ENCODE results near the gene ALDH9A1. TPM values are rescaled to one million over a fixed set of nuclear protein-coding genes. Genes with fewer than 3 reads are reported as not detected.
"Not testable (repeated sequence)": the region's sequence is repeated elsewhere in the genome, so short reads cannot be mapped to it uniquely, and the experiment has no call there.

The ALDH9A1 gene
- total RNA-seq, 1 donor from 2014 or later = 84.0 TPM

DNA sequence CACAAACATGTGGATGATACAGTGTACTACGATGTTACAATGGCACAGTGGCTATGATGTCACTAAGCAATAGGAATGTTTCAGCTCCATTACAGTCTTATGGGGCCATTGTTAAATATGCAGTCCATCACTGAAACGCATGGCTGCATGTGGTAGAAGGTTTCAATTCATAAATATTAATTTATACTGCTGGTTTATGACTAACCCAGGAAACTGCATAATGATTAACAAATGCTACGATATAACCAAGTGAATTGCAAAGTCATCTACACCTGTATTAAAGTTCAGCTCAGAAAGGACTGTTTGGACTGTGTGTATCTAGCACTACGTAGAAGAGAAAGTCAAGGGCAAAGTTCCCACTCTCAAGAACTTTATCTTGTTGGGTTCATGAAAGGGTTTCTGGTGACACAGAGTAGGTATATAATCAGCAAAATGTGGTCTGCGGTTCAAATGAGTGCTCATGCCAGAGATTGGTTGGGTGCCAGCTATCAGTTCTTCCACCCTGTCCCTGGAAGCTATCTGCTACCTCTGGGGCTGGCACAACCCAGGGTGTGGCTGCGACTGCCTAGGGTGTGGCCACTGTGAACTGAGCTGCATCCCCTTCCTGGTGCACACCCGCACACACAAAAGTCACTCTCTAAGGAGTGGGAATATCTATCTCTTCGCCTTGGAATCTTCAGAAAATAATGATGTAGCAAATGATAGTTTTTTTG is 52.6 kb downstream of the ALDH9A1 start:
- DNase-seq = no peak

DNA sequence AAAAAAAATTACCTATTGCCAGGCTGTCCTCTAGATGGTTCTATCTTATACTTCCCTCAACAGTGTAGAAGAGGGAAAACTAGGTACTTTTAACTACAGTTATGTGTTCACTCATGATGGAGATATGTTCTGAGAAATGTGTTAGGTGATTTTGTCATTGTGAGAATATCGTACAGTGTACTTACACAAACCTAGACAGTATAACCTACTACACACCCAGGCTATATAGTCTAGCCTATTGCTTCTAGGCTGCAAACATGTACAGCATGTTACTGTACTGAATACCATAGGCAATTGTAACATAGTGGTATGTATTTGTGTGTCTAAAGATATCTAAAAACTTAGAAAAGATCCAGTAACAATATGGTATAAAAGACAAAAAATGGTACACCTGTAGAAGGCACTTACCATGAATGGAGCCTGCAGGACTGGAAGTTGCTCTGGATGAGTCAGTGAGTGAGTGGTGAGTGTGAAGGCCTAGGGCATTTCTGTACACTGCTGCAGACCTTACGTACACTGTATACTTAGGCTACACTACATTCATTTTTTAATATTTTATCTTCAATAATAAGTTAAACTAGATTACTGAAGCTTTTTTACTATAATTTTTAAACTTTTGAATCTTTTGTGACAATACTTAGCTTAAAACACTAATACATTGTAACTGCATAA is 54.2 kb downstream of the ALDH9A1 start:
- DNase-seq = no peak

DNA sequence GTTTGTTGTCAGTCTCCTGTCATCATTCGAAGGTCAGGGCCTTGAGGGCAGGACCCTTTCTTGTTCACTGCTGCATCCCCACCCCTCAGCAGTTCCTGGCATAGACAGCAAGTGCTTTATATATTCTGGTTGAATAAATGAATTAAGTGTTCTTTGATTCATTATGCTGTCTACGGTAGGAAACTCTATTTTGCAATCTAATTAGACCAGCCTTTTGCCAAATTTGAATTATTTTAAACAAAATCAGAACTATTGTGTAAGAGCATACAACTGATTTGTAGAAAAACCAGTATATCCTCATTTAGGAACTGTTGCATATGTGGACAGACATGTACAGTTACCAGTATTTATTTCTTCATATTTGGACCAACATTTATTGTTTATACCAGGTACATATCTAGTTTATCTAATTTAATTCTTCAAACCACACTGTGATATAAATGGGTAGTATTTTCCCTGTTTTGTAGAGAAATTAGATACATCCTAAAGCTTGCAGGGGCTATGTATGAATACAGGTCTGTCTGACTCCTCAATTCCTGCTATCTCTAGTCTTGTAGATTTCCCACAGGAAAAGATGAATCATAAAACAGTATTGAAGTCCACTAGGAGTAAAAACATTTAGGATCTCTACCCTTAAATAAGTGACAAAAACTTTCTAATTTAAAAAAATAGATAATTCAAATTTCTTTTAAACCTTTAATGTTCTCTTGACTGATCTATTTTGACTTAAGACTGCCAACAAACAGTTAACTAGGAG is 57.0 kb downstream of the ALDH9A1 start:
- DNase-seq = no peak

DNA sequence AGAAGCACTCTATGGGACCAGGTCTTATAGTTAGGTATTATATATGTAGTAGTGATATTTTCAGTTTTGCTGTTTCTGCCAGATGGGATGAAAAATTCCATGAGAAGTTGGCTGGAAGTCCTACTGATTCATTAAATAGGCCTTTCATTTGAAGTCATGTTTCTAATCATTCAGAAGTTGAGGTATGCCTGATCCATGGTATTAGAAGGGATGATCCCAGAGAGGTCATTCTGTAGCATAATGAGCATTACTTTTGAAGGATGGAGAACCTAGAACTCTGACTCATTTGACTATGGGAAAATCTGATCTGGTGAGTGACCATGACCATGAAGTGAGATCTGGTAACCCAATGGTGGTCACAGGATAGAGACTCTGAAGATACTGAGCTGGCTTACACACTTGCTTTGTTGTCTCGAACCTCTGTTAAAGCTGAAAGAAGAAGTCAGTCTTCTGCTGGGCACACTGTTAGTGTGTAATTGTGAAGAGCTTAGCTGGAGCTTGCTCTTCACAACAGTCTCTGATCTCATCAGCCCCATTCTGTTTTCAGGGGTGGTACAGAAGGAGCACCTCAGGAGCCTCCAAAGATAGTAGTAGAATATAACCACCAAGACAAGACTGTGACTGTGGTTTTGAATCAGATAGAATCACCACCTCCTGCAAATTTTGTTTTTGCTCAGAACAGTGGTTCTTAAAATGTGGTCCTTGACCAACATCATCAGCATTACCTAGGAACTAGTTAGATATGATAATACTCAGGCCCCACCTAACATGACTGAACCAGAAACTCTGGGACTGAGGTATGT is 58.3 kb downstream of the ALDH9A1 start:
- DNase-seq = no peak

DNA sequence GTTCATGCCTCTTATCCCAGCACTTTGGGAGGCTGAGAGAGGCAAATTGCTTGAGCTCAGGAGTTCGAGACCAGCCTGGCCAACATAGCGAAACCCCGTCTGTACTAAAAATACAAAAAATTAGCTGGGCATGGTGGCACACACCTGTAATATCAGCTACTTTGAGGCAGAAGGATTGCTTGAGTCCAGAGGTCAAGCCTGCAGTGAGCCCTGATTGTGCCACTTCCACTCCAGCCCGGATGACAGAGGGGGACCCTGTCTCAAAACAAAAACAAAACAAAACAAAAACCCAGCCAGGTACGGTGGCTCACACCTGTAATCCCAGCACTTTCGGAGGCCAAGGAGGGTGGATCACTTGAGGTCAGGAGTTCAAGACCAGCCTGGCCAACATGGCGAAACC is 60.2 kb downstream of the ALDH9A1 start:
- DNase-seq = not testable (repeated sequence)

DNA sequence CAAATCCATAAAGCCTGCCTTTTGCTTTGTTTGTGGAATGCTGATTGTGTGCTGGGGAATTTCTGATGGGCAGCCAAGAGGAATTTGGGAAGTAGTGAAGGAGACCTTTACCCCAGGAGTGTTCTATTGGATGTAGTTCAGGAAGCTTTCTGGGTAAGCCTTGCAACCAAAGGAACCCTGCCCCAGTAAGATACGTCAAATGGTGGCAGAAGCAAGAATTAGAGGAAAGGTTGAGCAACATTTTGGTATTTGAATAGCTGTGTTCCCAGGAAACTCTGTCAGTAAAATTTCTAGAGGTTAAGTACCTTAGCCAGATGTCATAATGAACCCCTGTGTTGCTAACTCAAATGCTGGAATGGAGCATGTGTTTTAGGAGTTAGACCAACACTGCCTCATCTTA is 60.9 kb downstream of the ALDH9A1 start:
- no peak for DNase-seq

DNA sequence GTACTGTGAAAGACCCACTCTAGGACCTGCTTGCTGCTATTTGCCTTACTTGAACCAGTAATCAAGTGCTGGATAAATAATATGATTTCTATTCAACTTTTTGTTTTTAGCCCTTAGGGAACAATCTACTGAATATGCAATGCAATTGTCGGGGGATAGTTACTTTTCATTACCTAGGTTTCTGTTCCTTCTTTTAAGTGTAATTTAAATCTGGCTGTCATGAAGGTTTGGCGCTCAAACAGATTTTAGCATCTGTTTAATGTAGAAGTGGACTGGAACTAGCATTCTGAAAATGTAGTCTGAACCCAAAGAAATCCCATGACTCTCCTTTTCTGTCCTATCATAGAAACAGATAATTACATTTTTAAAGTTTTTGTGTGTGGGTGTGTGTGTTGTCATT is 62.5 kb downstream of the ALDH9A1 start:
- no peak for DNase-seq

DNA sequence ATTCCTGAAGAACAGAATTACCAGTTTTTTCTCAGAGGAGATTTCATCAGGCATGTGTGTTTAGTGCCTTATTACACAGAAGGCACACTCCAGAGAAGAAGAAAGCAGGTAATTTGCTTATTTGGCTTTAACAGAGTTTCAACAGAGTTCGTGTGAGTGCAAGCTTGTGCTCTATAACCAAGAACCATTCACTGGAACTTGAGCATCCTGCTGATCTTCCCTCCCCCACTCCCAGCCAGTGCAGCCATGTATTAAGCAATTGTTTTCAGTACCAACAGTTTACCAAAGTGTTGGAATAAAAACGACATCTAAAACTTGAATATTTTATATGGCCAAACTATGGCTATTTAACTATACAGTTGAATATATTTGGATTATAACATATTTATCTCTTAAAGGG is 63.0 kb downstream of the ALDH9A1 start:
- no peak for DNase-seq

DNA sequence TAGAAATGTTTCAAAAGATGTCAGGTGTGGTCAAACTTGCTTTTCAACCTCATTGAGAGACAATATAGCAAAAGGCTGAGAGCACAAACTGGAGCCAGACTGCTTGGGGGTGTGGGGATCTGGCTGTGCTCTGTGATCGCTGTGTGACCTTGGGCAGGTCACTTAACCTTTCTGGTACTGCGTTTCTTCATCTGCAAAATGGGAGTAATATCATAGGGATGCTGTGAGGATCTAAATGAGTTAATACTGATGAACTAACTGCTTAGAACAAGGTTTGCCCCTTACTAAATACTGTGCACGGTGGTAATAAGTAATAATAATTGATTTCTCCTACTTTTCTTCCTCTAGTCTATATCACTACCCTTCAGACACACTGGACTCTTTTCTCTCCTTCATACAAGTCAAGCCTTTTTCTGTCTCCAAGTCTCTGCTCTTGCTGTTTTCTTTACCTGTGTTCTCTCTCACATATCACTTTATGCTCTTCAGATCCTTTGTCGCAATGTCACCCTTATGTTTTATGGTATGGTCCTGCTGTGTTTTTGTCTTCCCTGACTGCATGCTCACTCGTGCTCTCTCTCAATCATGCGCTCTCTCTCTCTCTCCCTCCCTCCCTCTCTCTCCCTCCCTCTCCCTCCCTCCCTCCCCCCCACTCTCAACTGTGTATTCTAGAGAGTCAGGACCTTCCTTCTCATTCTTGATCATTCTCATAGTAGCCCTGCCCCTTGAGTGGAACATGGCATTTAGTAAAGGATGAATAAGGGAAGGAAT is 64.0 kb downstream of the ALDH9A1 start:
- DNase-seq = no peak

DNA sequence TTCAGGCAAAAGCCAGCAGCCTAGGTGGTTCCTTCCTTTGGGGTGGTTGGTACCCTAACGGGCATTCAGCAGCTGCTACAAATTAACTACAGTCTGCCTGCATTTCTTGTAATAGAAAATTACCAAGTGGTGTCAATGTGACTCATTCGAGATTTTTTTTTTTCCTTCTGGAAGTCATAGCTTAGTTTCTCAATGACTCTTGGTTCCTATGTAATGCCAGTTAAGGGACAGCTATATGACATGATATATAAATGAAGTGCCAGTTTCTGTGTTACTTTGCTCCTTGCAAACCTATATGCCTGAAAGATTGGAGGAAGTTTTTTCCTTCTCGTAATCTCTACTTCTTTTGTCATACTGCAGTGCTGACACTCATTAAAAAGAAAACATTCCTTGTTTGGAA is 64.7 kb downstream of the ALDH9A1 start:
- DNase-seq = no peak

DNA sequence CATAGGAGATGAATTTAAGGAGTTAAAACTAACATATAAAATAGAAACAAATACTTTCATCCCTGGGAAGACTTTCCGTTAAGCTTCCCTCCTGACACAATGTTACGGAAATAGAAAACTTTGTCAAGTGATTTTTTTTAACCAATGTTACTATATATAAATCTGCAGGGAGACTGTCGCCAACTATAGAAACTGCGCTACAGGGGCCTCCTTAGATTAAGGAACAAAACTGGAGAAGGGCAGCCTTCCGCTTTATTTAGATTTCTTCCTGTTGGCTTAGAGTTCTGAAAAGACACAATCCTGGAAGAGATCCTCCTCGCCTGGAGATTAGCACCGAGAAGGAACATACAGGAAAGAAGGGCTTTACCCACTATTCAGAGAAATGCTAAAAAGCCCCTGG is 65.9 kb downstream of the ALDH9A1 start:
- DNase-seq = peak; percentile 53

DNA sequence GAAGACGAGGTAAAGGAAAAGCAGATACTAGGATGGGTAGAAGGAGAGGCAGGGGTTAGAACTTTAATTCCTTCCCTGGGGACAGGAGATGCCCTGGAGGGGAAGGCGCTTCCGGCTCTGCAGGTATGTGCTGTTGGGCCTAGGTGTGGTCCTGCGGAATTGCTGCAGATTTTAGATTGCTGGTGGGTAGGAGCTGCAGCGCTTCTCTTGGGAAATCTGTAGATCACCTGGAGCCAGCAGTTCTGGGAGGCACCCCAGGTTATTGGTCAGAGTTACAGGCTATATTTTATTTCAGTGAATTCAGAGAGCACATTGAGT is 66.3 kb downstream of the ALDH9A1 start:
- no peak for DNase-seq

DNA sequence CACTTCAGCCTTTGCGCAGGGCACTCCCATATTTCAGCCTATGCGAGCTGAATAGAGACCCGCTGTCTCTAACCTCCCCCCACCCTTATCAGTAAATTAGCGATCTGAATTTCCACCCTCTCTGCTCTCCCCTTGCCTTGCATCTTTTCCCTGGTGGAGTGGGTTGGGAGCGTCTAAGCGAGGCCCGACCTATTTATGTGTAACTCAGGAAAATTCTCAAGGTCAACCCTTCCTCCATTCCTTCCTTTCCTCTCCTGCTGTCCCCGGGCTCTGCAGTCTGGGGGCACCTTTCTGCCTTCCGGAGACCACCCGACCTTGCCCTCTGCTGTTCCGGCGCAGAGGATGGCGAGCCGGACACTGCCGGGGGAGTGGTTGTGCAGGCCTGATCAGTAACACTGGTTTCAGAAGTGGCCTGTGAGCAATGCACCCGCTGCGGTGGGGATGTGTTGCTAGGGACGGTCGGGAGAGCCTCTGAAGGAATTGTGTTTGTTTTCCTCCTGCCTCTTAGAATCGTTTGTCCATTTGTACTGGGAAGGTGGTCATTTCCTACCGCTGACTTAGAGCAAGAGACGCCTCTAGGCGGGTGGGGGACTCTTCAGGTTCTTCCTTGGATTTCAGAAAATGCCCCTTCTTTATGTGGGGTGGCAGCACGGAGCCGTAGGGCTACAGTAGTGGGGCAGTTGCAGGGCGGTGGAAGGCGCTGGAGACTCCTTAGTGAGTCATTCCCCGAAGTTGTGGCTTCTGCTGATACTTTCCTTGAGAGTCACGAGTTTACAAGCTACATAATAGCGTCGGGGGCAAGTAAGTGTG is 66.8 kb downstream of the ALDH9A1 start:
- peak; percentile 57 for DNase-seq

DNA sequence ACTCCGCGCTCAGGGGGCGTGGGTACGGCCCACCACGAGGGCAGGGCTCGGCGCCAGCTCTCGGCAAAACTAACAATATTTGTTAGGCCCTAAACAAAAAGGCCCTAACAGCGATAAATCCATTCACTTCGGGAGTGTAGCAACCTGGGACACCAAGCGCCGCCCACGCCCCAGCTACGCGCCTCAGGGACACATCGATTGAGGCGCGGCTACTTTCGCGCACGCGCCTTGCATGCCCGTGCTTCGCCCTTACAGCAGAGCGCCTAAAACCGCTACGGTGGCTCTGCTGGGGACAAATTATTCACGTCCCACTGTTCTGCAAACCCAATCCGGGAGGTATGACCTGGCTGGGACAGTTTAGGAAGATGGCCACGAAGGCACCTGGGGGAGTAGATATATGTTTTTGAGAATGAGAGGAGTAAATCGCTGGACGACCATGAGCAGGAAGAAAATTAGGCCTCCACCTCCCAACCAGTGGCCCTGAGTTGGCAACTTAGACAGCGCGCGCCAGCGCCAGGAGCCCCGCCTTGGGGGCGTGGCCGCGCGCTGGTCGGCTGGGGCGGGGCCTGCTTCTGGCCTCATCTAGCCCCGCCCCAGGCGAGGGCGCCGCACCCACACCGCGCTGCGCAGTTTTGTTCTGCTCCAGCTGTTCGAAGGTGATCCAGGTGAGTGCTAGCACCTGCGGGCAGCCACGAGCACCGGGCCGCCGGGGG is 67.6 kb downstream of the ALDH9A1 start, which contains the start of gene MGST3:
Gene MGST3 (plus strand): TSS at position 606 of the 713 bp plus-strand sequence. CDS start 18,614 bp downstream, outside the sequence.
- DNase-seq = peak; percentile 99

DNA sequence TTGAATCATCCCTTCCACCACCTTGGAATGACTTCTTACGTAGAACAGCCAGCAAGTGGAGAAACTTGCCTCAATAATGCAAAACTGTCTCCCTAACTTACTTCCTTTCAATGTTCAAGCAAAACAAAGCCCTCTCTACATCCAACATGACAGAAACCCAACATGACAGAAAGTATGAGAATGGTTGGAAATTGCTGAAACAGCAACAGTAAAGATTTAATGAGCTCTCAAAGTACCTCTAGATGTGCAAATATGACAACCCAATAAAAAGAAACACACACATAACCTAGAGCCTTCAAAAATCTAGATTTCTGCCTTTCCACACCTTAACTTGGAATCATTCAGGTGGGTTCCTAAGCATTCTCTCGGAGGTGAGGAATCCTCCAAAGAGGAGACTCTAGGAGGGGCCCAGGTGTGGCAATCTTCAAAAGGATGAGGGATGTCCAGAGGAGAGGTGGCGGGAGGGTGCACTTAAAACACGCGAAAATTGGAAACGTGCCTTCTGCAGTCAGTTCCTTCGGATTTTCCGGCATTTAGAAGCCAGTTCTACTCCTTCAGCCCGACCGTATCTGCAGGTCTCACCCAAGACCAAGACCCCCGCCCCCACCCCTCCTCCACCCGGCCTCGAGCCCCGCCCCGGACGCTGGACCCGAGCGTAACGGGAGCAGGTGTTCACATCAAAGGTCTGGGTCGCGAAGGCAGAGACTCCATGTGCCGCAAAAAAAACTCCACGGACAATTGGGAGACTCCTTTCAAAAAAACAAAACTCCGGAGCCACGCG is 68.3 kb downstream of the ALDH9A1 start:
- no peak for DNase-seq

DNA sequence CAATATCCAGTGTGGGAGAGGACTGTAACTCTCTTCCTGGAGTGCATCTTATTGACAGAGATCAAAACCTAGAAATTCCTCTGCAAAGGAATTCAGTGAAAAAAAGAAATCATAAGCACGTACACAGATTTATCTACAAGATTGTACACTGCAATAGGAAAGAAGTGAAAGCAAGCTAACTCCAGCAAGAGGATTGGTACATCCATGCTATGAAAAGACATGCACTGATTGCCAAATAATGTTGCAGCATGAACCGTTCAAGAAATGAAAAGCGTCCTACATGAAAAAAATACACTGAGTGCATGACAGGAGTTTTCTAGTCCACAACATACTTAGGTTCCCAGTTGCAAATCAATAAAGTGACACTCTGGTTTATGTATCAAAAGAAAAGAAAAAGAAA is 69.2 kb downstream of the ALDH9A1 start:
- no peak for DNase-seq

DNA sequence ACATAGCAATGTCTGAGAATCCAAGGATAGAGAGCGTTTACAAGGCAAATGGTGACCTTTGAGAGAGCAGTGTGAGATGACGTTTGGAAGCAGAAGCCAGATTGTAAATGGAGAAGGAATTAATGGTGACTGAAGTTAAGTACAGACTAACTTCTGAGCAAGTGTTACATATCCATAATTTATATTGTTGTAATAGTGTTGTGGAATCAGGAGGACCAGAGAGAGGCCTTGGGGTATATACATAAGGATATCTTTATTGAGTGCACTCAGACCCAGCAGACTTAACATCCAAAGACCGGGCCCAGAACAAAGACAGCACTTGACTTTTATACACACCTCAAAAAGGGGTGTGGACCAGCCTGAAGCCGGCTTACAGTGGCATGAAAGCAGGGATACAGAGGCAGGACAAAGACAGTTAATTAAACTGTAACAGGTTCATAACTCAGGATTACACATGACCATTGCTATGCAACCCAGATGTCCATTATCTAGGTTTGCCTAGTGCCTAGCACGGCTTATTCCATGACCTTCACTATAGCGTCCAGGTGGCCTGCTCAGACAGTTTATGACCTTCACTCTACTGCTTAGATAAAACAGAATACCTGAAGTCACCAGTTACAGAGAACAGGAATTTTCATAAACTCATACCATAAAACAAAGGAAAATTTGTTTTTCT is 70.1 kb downstream of the ALDH9A1 start:
- DNase-seq = no peak

DNA sequence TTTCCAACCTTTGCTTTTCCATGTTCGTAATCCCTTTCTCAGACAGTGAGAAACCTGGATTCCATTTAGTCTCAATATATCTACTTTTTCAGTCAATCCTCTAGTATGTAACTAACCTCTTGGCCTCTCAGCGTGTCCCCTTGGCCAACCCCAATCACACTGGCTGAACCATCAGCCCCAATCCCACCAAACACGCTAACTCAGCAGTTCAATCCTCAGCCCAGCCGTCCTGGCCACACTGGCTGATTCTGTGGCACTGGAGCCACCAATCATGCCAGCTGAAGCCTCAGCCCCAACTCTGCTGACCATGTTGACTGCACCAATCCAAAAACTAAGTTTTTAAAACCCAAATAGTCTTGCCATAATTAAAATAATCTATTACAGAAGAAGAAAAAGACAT is 73.9 kb downstream of the ALDH9A1 start:
- DNase-seq = no peak

DNA sequence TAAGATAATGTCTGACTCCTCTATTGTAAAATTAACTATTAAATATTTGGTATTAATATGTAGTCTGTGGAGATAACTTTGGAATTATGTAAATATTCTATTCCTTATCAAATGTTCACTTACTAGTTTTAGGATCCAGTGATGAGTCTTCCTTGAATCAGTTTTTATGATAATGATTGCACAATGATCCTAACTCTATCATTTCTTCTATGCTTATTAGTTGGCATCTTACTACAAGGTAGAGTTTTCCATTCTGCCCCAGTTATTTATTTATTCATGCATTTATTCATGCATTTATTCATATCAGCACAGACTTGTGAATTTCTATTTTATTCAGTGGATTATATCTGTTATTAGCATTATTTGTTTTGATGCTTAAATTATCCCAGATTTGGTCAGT is 74.7 kb downstream of the ALDH9A1 start:
- no peak for DNase-seq

Data from tongue (tissue), 2 donors.